Smooth muscle cell (in vitro differentiated cells): ENCODE data around the gene DIAPH2. TPM values are rescaled to one million over a fixed set of nuclear protein-coding genes. Genes with fewer than 3 reads are reported as not detected.

ENCODE experiments used
- DNase-seq: peaks from one replicate; lab custom pipeline; 2025; ENCODE audit not compliant: unreplicated experiment; lab: John Stamatoyannopoulos, UW
- H2AFZ ChIP-seq: fragments of 200-600 bp; sonication (generic); 2 replicates; pipeline ENCODE4 v1.6.0; 2016; ENCODE audit warnings: antibody characterized with exemption, low read depth, mild to moderate bottlenecking
- H3F3A ChIP-seq: fragments of 200-600 bp; sonication (generic); 2 replicates; pipeline ENCODE4 v1.6.0; 2017; ENCODE audit warnings: antibody characterized with exemption, low read depth
- H3K27ac ChIP-seq: fragments of 200-600 bp; sonication (generic); 2 replicates; pipeline ENCODE4 v1.5.1; 2016; ENCODE audit warnings: low read depth, mild to moderate bottlenecking
- H3K27me3 ChIP-seq: fragments of 200-600 bp; sonication (generic); 2 replicates; pipeline ENCODE4 v1.6.1; 2016; ENCODE audit warnings: low read depth, mild to moderate bottlenecking
- H3K36me3 ChIP-seq: fragments of 200-600 bp; sonication (generic); 2 replicates; pipeline ENCODE4 v1.5.1; 2016; ENCODE audit warnings: low read depth
- H3K4me1 ChIP-seq: fragments of 200-600 bp; sonication (generic); 2 replicates; pipeline ENCODE4 v1.5.1; 2016; ENCODE audit warnings: low read depth
- H3K4me2 ChIP-seq: fragments of 200-600 bp; sonication (generic); 2 replicates; pipeline ENCODE4 v1.6.0; 2016; ENCODE audit warnings: mild to moderate bottlenecking
- H3K4me3 ChIP-seq: fragments of 200-600 bp; sonication (generic); 2 replicates; pipeline ENCODE4 v1.5.1; 2016; ENCODE audit warnings: mild to moderate bottlenecking
- H3K79me2 ChIP-seq: fragments of 200-600 bp; sonication (generic); 2 replicates; pipeline ENCODE4 v1.6.0; 2016; ENCODE audit warnings: low read depth, mild to moderate bottlenecking
- H3K9ac ChIP-seq: fragments of 200-600 bp; sonication (generic); 2 replicates; pipeline ENCODE4 v1.6.0; 2016; ENCODE audit warnings: low read depth
- H3K9me3 ChIP-seq: fragments of 200-600 bp; sonication (generic); replicated peaks from 2 replicates; pipeline ENCODE4 v1.5.1; 2016; ENCODE audit warnings: low read depth
- H4K20me1 ChIP-seq: fragments of 200-600 bp; sonication (generic); 2 replicates; pipeline ENCODE4 v1.6.0; 2016; ENCODE audit warnings: low read depth
- WGBS: methylation state at CpG from one replicate; pipeline ENCODE4 v1.1.7; 2016; ENCODE audit warnings: low lambda C conversion rate; 5-methylcytosine and 5-hydroxymethylcytosine counted together
- polyA plus RNA-seq: library from polyadenylated mRNA; unstranded; fragments of >200 nt; fragmentation: Nextera tagmentation; extraction: Ambion mirVana; gene quantifications from 2 replicates; pipeline ENCODE4 v1.2.1, GENCODE V29; 2016
- total RNA-seq: library from RNA; depleted of rRNA; stranded (reverse); fragments of >200 nt; gene quantifications from 2 replicates; pipeline ENCODE4 v1.2.3, GENCODE V29; 2014
- TF ChIP-seq, protein P1 (sequence below): fragments of 200-600 bp; sonication (generic); IDR thresholded peaks from 2 replicates; pipeline ENCODE4 v1.5.1; 2017; ENCODE audit warnings: borderline replicate concordance, mild to moderate bottlenecking, antibody characterized with exemption; ENCODE audit not compliant: insufficient read depth, poor library complexity, severe bottlenecking

DIAPH2 gene
- total and polyA plus RNA-seq, 2 experiments from 2014 or later, result 12.8 to 19.9 TPM

DNA sequence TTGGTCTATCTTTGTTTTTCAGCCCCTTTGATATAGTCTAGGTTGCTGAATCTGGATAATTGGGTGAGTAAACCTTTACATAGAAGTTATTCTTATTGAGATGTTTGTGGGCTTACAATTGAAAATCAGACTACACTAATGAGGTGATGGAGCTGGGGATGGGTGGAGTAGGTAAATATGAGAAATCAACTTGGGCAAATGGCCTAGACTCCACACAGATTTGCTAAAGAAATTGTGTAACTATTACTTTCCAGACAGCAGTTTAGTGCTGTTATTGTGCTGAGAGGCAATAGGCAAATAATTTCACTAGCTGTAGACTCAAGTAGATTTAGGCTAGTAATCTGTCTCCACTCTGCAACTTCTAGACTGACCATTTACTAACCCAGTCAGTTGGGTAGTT is 8.2 kb downstream of the DIAPH2 start:
- TF ChIP-seq, protein P1, sequence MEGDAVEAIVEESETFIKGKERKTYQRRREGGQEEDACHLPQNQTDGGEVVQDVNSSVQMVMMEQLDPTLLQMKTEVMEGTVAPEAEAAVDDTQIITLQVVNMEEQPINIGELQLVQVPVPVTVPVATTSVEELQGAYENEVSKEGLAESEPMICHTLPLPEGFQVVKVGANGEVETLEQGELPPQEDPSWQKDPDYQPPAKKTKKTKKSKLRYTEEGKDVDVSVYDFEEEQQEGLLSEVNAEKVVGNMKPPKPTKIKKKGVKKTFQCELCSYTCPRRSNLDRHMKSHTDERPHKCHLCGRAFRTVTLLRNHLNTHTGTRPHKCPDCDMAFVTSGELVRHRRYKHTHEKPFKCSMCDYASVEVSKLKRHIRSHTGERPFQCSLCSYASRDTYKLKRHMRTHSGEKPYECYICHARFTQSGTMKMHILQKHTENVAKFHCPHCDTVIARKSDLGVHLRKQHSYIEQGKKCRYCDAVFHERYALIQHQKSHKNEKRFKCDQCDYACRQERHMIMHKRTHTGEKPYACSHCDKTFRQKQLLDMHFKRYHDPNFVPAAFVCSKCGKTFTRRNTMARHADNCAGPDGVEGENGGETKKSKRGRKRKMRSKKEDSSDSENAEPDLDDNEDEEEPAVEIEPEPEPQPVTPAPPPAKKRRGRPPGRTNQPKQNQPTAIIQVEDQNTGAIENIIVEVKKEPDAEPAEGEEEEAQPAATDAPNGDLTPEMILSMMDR, result no peak
- Histone ChIP-seq H4K20me1 (no peaks in the 10 kb centered on the region), H2AFZ (no peak overlapping the region), H3K4me2 (no peak overlapping the region), H3K36me3 (no peaks in the 10 kb centered on the region), H3K79me2 (peaks cover 27% of the 10 kb centered on the region), H3K4me1 (peaks cover 6% of the 10 kb centered on the region), H3K27me3 (no peaks in the 10 kb centered on the region), H3K27ac (no peak overlapping the region), H3K9me3 (no peaks in the 10 kb centered on the region), H3K9ac (no peak overlapping the region), H3F3A (no peaks in the 10 kb centered on the region), H3K4me3 (no peak overlapping the region)
- no peak for DNase-seq

DNA sequence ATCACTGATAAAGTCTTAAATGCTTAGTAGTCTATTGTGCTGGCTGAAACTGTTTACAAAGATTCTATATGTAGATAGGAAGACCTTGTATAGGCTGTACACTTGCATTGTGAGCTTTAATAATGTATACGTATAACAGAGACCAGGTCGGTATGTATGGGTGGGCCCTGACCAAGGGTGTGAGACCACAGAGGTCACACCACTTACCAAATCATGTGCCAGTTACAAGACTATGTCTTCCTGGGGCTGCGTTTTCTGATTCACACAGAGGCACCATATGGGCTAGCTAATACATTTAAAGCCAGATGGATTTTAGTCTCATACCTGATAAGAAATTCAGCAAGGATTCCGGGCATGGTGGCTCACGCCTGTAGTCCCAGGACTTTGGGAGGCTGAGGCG is 8.8 kb downstream of the DIAPH2 start:
- H3K27me3 ChIP-seq, result no peaks in the 10 kb centered on the region
- H3K79me2 ChIP-seq, result peaks cover 23% of the 10 kb centered on the region
- no peaks in the 10 kb centered on the region for H3F3A ChIP-seq
- no peak overlapping the region for H3K4me3 ChIP-seq
- TF ChIP-seq, protein P1, result no peak
- H3K9ac ChIP-seq, result no peak overlapping the region
- H3K4me2 ChIP-seq, result no peak overlapping the region
- no peaks in the 10 kb centered on the region for H3K36me3 ChIP-seq
- no peak for DNase-seq
- H3K9me3 ChIP-seq, result no peaks in the 10 kb centered on the region
- peaks cover 6% of the 10 kb centered on the region for H3K4me1 ChIP-seq
- 94% methylated on average over 6 of the region's 6 CpGs for WGBS
- H3K27ac ChIP-seq, result no peak overlapping the region
- H4K20me1 ChIP-seq, result no peaks in the 10 kb centered on the region
- no peak overlapping the region for H2AFZ ChIP-seq

DNA sequence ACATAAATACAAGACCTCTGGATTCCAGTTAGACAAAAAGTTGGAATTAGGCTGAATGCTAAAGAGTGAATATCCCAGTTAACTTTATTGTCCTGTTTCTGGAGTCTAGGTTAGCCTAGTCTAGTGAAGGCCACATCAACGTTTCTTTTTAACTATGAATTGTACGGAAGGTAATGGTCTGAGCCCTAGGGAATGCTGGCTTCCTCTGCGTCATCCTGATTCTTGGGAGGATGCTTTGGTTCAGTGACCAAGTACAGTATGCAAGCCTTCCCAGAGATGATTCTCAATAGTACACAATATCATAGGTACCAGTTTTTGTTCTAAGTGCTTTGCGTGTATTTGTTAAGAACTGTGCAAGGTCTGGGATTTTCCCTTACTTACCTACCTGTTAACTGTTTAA is 11.8 kb downstream of the DIAPH2 start:
- H3K9ac ChIP-seq, result no peak overlapping the region
- H3K27me3 ChIP-seq, result no peaks in the 10 kb centered on the region
- H3K36me3 ChIP-seq, result no peaks in the 10 kb centered on the region
- no peak overlapping the region for H2AFZ ChIP-seq
- no peak overlapping the region for H3K4me2 ChIP-seq
- no peak overlapping the region for H3K4me3 ChIP-seq
- no peaks in the 10 kb centered on the region for H4K20me1 ChIP-seq
- H3K4me1 ChIP-seq, result no peaks in the 10 kb centered on the region
- 92% methylated on average over 4 of the region's 4 CpGs for WGBS
- no peak overlapping the region for H3K27ac ChIP-seq
- no peaks in the 10 kb centered on the region for H3F3A ChIP-seq
- DNase-seq, result no peak
- peaks cover 16% of the 10 kb centered on the region for H3K79me2 ChIP-seq
- no peaks in the 10 kb centered on the region for H3K9me3 ChIP-seq
- TF ChIP-seq, protein P1, result no peak

- no peaks in the 10 kb centered on the region for H3K79me2 ChIP-seq
These were observed 16.0 kb downstream of the DIAPH2 start for GRCh38 chrX:96700625-96701024.

More at GRCh38 chrX:96700625-96701024, 16.0 kb downstream of the DIAPH2 start:
- Histone ChIP-seq H3K4me2 (no peak overlapping the region), H3K36me3 (no peaks in the 10 kb centered on the region), H3K9ac (no peak overlapping the region), H3F3A (peaks cover 6% of the 10 kb centered on the region), H3K27ac (no peak overlapping the region), H3K27me3 (no peaks in the 10 kb centered on the region), H4K20me1 (no peaks in the 10 kb centered on the region), H3K9me3 (no peaks in the 10 kb centered on the region), H2AFZ (no peak overlapping the region), H3K4me1 (no peaks in the 10 kb centered on the region), H3K4me3 (no peak overlapping the region)
- DNase-seq, result no peak
- TF ChIP-seq, protein P1, result no peak
- WGBS, result 90% methylated on average over 1 of the region's 1 CpG
